Activated T-helper 17 cell treated with anti-CD3 and anti-CD28 coated beads, Interleukin-2, amount 50 U/mL, for 72 hours (primary cell): ENCODE data around the gene CHST1. TPM values are rescaled to one million over a fixed set of nuclear protein-coding genes. Genes with fewer than 3 reads are reported as not detected.

ENCODE experiments used
- ATAC-seq: fragments of 150-1000 bp; cut with Tn5 transposase; replicated peaks from 2 replicates; pipeline ENCODE4 v1.10.0; 2021; ENCODE audit warnings: mild to moderate bottlenecking, moderate library complexity
- H3K27ac Mint-ChIP-seq: one replicate; pipeline ENCODE4 v1.8.0; 2022; ENCODE audit warnings: mixed read lengths
- H3K27me3 Mint-ChIP-seq: one replicate; pipeline ENCODE4 v1.8.0; 2022; ENCODE audit warnings: mixed read lengths
- H3K36me3 Mint-ChIP-seq: one replicate; pipeline ENCODE4 v1.8.0; 2022; ENCODE audit warnings: low read depth, mild to moderate bottlenecking, mixed read lengths
- H3K4me1 Mint-ChIP-seq: one replicate; pipeline ENCODE4 v1.8.0; 2022; ENCODE audit warnings: mixed read lengths
- H3K4me3 Mint-ChIP-seq: one replicate; pipeline ENCODE4 v1.8.0; 2022; ENCODE audit warnings: mild to moderate bottlenecking, mixed read lengths
- H3K9me3 Mint-ChIP-seq: one replicate; pipeline ENCODE4 v1.8.0; 2022; ENCODE audit warnings: mixed read lengths
- total RNA-seq, 2 donors: library from RNA; stranded (reverse); gene quantifications; one replicate each; pipeline ENCODE4 v1.2.3, GENCODE V29; 2022

The CHST1 gene
- total RNA-seq, 2 donors from 2014 or later, result not detected

GRCh38 chr11:45617871-45618601 lies 47.4 kb downstream of the CHST1 start:
- no peaks in the 10 kb centered on the region for H3K36me3 Mint-ChIP-seq
- H3K9me3 Mint-ChIP-seq, result no peaks in the 10 kb centered on the region
- H3K4me1 Mint-ChIP-seq, result no peaks in the 10 kb centered on the region
- no peak overlapping the region for H3K27ac Mint-ChIP-seq
- ATAC-seq, result no peak
- H3K4me3 Mint-ChIP-seq, result no peak overlapping the region
- peaks cover 35% of the 10 kb centered on the region for H3K27me3 Mint-ChIP-seq

DNA sequence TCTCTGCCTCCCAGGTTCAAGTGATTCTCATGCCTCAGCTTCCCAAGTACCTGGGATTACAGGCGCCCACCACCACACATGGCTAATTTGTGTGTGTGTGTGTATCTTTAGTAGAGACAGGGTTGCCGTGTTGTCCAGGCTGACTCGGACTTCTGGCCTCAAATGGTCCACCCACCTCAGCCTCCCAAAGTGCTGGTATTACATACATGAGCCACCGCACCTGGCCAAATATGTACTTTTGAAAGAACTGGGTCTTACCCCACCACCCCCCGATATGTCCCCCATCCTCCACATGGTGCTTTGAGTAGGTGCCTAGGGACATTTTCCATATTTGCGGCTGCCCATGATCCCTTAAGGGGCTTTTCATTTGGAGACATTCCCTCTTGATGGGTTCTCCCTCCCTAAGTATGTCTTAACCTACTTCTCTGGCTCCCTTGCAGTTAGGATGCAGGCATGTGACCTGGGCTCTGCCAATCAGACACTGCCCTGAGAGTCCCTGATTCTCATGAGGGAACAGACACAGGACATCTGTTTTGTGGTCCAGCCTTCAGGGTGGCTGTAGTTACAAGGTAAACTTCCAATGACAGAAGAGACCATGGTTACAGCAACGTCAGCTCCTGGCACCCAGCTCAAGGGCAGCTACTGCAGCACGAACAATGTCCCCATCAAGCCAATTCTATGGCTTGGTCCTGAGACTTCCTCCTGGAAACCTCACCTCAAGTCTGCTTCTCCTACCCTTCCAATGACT lies 48.4 kb downstream of the CHST1 start:
- Mint-ChIP-seq H3K4me1 (no peaks in the 10 kb centered on the region), H3K27me3 (peaks cover 34% of the 10 kb centered on the region), H3K4me3 (no peak overlapping the region), H3K27ac (no peak overlapping the region), H3K36me3 (no peaks in the 10 kb centered on the region), H3K9me3 (no peaks in the 10 kb centered on the region)
- no peak for ATAC-seq

- Mint-ChIP-seq H3K27me3 (peaks cover 35% of the 10 kb centered on the region), H3K36me3 (no peaks in the 10 kb centered on the region), H3K4me1 (no peaks in the 10 kb centered on the region), H3K27ac (no peak overlapping the region), H3K4me3 (no peak overlapping the region), H3K9me3 (no peaks in the 10 kb centered on the region)
- no peak for ATAC-seq
These were observed 50.1 kb downstream of the CHST1 start for GRCh38 chr11:45615182-45615792.

DNA sequence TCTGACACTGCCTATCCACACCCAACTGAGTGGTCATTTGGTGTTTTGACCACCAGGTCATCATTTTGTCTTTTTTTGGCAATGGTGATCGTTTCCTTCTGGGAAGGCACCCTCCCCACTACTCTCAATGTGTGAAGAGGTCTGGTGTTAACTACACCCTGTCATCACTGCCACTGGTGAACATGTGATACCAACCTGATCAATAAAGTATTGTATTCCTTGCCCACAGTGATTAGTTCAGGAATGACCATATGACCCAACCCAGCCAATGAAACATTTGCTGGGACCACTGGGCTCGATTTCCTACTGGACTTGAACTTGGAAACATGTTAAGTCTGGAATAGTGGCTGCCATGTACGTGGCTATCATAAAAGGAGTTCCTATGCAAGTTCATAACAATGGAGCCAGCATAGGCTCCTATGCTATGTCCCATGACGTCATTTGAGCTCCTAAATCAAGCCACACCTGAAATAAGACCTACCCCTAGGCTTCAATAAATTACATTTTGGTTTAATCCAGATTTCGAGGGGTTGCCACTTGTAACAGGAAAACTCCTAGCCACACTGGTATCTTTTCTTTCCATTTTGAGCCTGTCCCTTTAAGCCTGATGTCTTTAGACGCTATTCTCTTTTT lies 51.1 kb downstream of the CHST1 start:
- no peaks in the 10 kb centered on the region for H3K9me3 Mint-ChIP-seq
- H3K27me3 Mint-ChIP-seq, result peaks cover 37% of the 10 kb centered on the region
- H3K4me3 Mint-ChIP-seq, result no peak overlapping the region
- no peaks in the 10 kb centered on the region for H3K4me1 Mint-ChIP-seq
- H3K27ac Mint-ChIP-seq, result no peak overlapping the region
- no peaks in the 10 kb centered on the region for H3K36me3 Mint-ChIP-seq
- no peak for ATAC-seq

- no peak overlapping the region for H3K4me3 Mint-ChIP-seq
- H3K9me3 Mint-ChIP-seq, result no peaks in the 10 kb centered on the region
- ATAC-seq, result no peak
- peaks cover 30% of the 10 kb centered on the region for H3K27me3 Mint-ChIP-seq
- no peaks in the 10 kb centered on the region for H3K36me3 Mint-ChIP-seq
- no peak overlapping the region for H3K27ac Mint-ChIP-seq
- H3K4me1 Mint-ChIP-seq, result no peaks in the 10 kb centered on the region
These were observed 54.8 kb downstream of the CHST1 start for GRCh38 chr11:45610627-45611026.

DNA sequence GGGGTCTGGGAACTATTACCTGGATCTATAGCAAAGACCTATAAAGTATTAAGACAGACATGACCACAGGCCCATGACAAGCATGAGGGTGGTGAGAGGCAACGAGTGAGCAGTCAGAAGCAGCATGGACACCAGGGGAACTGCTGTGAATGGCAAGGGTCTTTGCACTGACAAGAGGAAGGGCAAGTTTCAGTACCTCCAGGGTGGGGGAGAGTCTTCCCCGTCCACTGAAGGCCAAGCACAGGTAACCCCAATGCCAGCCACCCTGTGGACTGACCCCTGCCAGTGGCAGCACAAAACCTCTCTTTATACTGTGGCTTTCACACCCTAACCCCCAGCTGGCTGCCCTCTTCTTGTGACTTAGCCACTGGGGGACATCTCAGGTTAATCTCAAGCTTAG lies 55.5 kb downstream of the CHST1 start:
- no peak overlapping the region for H3K27ac Mint-ChIP-seq
- no peak for ATAC-seq
- H3K27me3 Mint-ChIP-seq, result peaks cover 32% of the 10 kb centered on the region
- H3K36me3 Mint-ChIP-seq, result no peaks in the 10 kb centered on the region
- H3K4me1 Mint-ChIP-seq, result no peaks in the 10 kb centered on the region
- no peak overlapping the region for H3K4me3 Mint-ChIP-seq
- H3K9me3 Mint-ChIP-seq, result no peaks in the 10 kb centered on the region

DNA sequence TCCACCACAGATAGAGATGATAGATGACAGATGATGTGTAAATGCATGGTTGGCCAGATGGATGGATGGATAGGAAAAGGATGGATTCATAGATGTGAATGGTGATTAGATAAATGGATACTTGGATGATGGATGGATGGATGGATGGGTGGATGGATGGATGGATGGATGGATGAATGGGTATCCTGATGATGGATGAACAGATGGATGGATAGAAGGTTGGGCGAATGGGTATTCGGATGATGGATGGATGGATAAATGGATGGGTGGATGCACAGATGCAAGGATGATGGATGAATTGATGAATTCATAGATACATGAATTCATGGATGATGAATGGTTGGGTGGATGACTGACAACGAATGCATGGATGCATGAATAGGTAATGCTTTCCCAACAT lies 56.1 kb downstream of the CHST1 start:
- Mint-ChIP-seq H3K4me1 (no peaks in the 10 kb centered on the region), H3K4me3 (no peak overlapping the region), H3K36me3 (no peaks in the 10 kb centered on the region), H3K27ac (no peak overlapping the region), H3K27me3 (peaks cover 30% of the 10 kb centered on the region), H3K9me3 (no peaks in the 10 kb centered on the region)
- no peak for ATAC-seq

DNA sequence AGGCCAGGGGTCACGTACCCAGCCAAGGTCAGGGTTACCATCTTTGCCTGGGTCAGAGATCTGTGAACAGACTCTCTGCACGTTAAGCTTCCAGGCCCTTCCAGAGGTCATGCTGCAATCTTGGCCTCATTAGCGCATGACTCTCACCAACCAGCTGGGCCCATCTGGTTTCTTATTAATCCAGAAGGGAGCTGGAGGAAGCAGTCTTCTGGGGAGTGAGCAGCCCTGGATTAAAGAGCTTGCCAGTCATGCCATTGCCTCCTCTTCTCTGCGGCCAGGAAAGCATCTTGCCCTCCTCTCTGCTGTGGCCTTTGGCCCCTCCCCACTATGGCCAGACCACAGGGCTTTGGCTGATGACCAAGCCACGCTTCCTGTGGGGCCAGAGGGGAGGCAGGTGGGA lies 57.4 kb downstream of the CHST1 start:
- Mint-ChIP-seq H3K9me3 (no peaks in the 10 kb centered on the region), H3K27ac (no peak overlapping the region), H3K4me3 (no peak overlapping the region), H3K4me1 (no peaks in the 10 kb centered on the region), H3K36me3 (no peaks in the 10 kb centered on the region), H3K27me3 (peaks cover 39% of the 10 kb centered on the region)
- no peak for ATAC-seq

- Mint-ChIP-seq H3K36me3 (no peaks in the 10 kb centered on the region), H3K27ac (no peak overlapping the region), H3K9me3 (no peaks in the 10 kb centered on the region), H3K4me3 (no peak overlapping the region), H3K4me1 (no peaks in the 10 kb centered on the region), H3K27me3 (peaks cover 42% of the 10 kb centered on the region)
- no peak for ATAC-seq
These were observed 58.7 kb downstream of the CHST1 start for GRCh38 chr11:45606514-45607281.

- H3K27me3 Mint-ChIP-seq, result peaks cover 47% of the 10 kb centered on the region
- no peaks in the 10 kb centered on the region for H3K9me3 Mint-ChIP-seq
These were observed 60.4 kb downstream of the CHST1 start for GRCh38 chr11:45605051-45605450.

DNA sequence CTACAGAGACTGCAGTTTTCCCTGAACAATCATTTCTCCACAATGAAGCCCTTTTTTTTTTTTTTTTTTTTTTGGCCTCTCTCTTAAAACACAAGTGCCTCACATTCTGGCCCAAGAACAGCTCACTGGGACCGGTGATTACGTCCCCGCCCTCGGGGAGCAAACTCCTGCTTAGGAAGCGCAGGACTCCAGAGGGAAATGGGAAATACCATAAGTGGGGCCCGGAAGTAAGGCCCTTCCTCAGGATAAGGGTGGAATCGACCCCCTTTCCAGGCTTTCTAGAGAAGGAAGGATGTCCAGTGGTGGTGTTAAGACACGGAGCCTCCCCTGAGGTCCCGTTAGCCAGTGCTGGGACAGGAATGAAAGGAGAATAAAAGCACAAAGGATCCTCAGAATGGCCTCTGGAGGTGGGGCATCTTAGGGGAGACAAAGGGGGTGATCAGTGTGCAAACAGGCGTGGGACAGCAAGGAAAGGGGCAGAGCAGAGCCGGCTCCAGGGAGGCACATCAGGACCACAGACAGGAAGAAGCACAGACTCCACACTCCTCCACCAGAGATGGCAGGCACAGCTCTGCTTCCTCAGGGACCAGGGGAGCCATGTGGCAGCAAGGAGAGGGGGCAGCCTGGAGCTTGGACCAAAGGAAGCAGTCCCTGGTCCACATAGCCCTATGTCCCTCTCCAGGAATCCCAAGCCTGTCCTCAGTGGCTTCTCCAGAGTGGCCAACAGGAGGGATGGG lies 61.3 kb downstream of the CHST1 start:
- H3K9me3 Mint-ChIP-seq, result no peaks in the 10 kb centered on the region
- no peak for ATAC-seq
- peaks cover 39% of the 10 kb centered on the region for H3K27me3 Mint-ChIP-seq
- no peaks in the 10 kb centered on the region for H3K36me3 Mint-ChIP-seq
- no peaks in the 10 kb centered on the region for H3K4me1 Mint-ChIP-seq
- no peak overlapping the region for H3K27ac Mint-ChIP-seq
- H3K4me3 Mint-ChIP-seq, result no peak overlapping the region

More at GRCh38 chr11:45605051-45605450, 60.4 kb downstream of the CHST1 start:
- Mint-ChIP-seq H3K4me1 (no peaks in the 10 kb centered on the region), H3K4me3 (no peak overlapping the region), H3K36me3 (no peaks in the 10 kb centered on the region), H3K27ac (no peak overlapping the region)
- no peak for ATAC-seq

GRCh38 chr11:45599161-45599943 lies 66.1 kb downstream of the CHST1 start:
- Mint-ChIP-seq H3K4me1 (no peaks in the 10 kb centered on the region), H3K9me3 (no peaks in the 10 kb centered on the region), H3K27ac (no peak overlapping the region), H3K36me3 (no peaks in the 10 kb centered on the region), H3K27me3 (peaks cover 28% of the 10 kb centered on the region), H3K4me3 (no peak overlapping the region)
- ATAC-seq, result no peak
